Left lobe of liver (tissue), 2 donors: Measurements from ENCODE around the gene DTX1. TPM values are rescaled to one million over a fixed set of nuclear protein-coding genes. Genes with fewer than 3 reads are reported as not detected.
"Not testable (repeated sequence)": the region's sequence is repeated elsewhere in the genome, so short reads cannot be mapped to it uniquely, and the experiment has no call there.

Experiments used
- ATAC-seq: fragments of 200-7000 bp; cut with Tn5 transposase; one replicate; pipeline ENCODE4 v1.9.1; 2020; ENCODE audit warnings: mild to moderate bottlenecking, moderate library complexity
- DNase-seq: peaks from one replicate; pipeline ENCODE4 v3.0.0-alpha.2; 2020; ENCODE audit warnings: low spot score
- total RNA-seq: library from RNA; stranded (reverse); gene quantifications from one replicate; pipeline ENCODE4 v1.2.1, GENCODE V29; 2021
- donor health status: DM: no; HTN: no; CAD: no; lungs with moderate emphysema.
- donor health status: DM: no; HTN: yes; CAD: no.

Gene DTX1
- total RNA-seq, 1 donor from 2014 or later = 24.5 TPM

- DNase-seq = no peak
- no peak for ATAC-seq
Measured at GRCh38 chr12:113111247-113111646, 54.7 kb downstream of the DTX1 start.

GRCh38 chr12:113112043-113112899 is 55.7 kb downstream of the DTX1 start:
- no peak for DNase-seq
- ATAC-seq = no peak

- DNase-seq = no peak
- no peak for ATAC-seq
Measured at GRCh38 chr12:113113397-113113796, 56.9 kb downstream of the DTX1 start.

- ATAC-seq (no peak), DNase-seq (no peak)
Measured at GRCh38 chr12:113114447-113115178, 58.1 kb downstream of the DTX1 start.

- DNase-seq = no peak
Measured at GRCh38 chr12:113115455-113116126, 59.1 kb downstream of the DTX1 start.

GRCh38 chr12:113116875-113117274 is 60.3 kb downstream of the DTX1 start:
- ATAC-seq (no peak), DNase-seq (no peak)

More at GRCh38 chr12:113115455-113116126, 59.1 kb downstream of the DTX1 start:
- ATAC-seq = no peak

GRCh38 chr12:113117684-113118083 is 61.2 kb downstream of the DTX1 start:
- ATAC-seq, DNase-seq: not testable (repeated sequence)

GRCh38 chr12:113118142-113118541 is 61.6 kb downstream of the DTX1 start:
- DNase-seq = no peak
- no peak for ATAC-seq

- ATAC-seq = no peak
- no peak for DNase-seq
Measured at GRCh38 chr12:113119980-113120669, 63.6 kb downstream of the DTX1 start.

- ATAC-seq = no peak
- DNase-seq = no peak
Measured at GRCh38 chr12:113120670-113121370, 64.3 kb downstream of the DTX1 start.

GRCh38 chr12:113127791-113128199 is 71.3 kb downstream of the DTX1 start:
- DNase-seq (no peak), ATAC-seq (no peak)

GRCh38 chr12:113128802-113129663 is 72.5 kb downstream of the DTX1 start:
- DNase-seq (no peak), ATAC-seq (no peak)

- no peak for DNase-seq
- ATAC-seq = no peak
Measured at GRCh38 chr12:113129664-113130456, 73.3 kb downstream of the DTX1 start.

- ATAC-seq = no peak
- no peak for DNase-seq
Measured at GRCh38 chr12:113130457-113131135, 74.1 kb downstream of the DTX1 start.

- no peak for DNase-seq
- no peak for ATAC-seq
Measured at GRCh38 chr12:113131556-113131955, 75.0 kb downstream of the DTX1 start.

- no peak for DNase-seq
Measured at GRCh38 chr12:113133036-113133435, 76.5 kb downstream of the DTX1 start.

GRCh38 chr12:113133666-113134065 is 77.1 kb downstream of the DTX1 start:
- ATAC-seq (no peak), DNase-seq (no peak)

More at GRCh38 chr12:113133036-113133435, 76.5 kb downstream of the DTX1 start:
- no peak for ATAC-seq

GRCh38 chr12:113134071-113134470 is 77.5 kb downstream of the DTX1 start:
- ATAC-seq (no peak), DNase-seq (no peak)
